Left lobe of liver (tissue), 2 donors: Measurements from ENCODE around the gene MCRIP1. TPM values are rescaled to one million over a fixed set of nuclear protein-coding genes. Genes with fewer than 3 reads are reported as not detected.
A peak's percentile ranks its signal among the peaks of the same experiment; 100 is the strongest.
"Not testable (repeated sequence)": the region's sequence is repeated elsewhere in the genome, so short reads cannot be mapped to it uniquely, and the experiment has no call there.

Source experiments
- ATAC-seq: fragments of 200-7000 bp; cut with Tn5 transposase; one replicate; pipeline ENCODE4 v1.9.1; 2020; ENCODE audit warnings: mild to moderate bottlenecking, moderate library complexity
- DNase-seq: peaks from one replicate; pipeline ENCODE4 v3.0.0-alpha.2; 2020; ENCODE audit warnings: low spot score
- total RNA-seq: library from RNA; stranded (reverse); gene quantifications from one replicate; pipeline ENCODE4 v1.2.1, GENCODE V29; 2021
- donor health status: DM: no; HTN: no; CAD: no; lungs with moderate emphysema.
- donor health status: DM: no; HTN: yes; CAD: no.

MCRIP1 gene
- total RNA-seq, 1 donor from 2014 or later: 17.9 TPM

DNA sequence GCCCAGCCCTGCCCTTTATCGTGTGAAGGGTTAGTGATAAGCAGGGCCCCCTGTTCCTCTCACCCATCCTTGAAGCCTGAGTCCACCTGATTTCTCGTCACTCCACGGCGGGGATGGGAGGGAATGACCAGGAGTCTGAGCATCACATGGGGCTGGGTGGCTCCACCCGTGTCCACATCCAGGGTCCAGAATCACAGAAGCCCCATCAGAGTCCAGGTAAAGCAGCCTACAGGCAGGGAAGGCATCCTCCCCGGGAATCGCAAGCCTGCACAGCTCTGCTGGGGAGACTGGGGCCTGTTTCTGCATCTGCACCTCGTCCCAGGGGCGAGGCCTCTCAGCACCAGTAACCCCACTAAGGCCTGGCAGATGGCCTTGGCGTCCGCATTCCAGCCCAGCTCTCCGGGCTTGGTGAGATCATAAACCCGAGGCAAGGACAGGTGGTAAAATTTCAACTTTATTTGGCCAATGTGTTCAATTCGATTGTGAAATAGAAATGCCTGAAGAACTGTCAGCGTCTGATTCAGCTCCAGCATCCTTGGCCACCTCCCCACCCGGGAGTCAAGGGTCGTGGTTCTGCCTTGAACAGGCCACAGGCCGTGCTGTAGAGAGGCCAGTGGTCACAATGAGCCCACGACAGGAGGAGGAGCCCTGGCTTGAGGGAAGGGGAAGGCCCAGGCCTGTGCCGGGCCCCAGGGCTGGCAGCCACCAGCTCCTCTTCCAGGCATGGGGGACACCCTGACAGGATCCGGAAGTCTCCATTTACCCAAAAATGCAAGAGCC lies 9.8 kb upstream of the MCRIP1 start:
- DNase-seq: peak; percentile 87
- peak; percentile 75 for ATAC-seq

DNA sequence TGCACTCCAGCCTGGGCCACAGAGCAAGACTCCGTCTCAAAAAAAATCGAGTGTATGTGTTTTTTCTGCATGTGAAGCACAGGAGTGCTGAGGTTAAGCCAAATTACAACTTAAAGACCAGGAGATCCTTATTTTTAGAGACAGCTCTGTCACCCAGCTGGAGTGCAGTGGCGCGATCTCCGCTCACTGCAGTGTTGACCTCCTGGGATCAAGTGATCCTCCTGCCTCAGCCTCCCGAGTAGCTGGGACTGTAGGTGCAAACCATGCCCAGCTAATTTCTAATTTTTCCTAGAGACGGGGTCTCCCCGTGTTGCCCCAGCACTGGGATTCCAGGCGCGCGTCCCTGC lies 9.3 kb upstream of the MCRIP1 start:
- no peak for ATAC-seq
- DNase-seq: no peak

DNA sequence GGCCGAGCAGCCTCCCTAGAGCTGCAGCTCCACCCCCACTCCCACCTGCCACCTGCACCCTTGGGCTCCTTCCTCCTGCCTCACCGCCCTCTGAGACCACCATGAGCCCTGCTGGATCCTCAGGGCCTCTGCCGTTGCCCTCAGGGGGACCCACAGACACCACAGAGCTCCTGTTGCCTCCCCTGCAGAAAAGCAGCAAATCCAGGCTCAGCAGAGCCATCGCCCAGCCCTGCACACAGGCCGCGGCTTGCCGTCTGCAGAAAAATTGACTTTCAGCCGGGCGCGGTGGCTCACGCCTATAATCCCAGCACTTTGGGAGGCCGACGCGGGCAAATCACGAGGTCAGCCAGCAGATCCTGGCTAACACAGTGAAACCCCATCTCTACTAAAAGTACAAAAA lies 8.8 kb upstream of the MCRIP1 start:
- DNase-seq (no peak), ATAC-seq (no peak)

- DNase-seq (no peak), ATAC-seq (peak; percentile 54)
Measured at GRCh38 chr17:81840826-81841778, 8.0 kb upstream of the MCRIP1 start.

GRCh38 chr17:81840059-81840458 lies 7.0 kb upstream of the MCRIP1 start:
- not testable (repeated sequence) for DNase-seq, ATAC-seq

DNA sequence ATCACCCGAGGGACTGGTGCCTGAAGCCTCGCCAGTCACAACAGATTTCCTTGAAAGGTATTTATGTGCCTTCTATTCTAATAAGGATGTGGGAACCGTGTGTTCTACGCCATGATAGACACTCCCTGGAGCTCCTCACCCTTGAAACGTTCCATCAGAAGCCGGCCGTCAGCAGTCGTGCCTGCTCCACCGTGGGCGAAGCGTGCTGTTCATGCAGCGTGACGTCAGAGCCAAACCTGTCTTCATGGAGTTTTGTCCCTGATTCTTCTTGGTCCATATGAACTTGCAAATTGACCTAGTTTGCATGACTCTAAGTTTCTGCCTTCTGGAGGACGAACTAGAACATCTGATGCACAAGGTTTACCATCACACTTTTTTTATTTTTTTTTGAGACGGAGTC lies 6.2 kb upstream of the MCRIP1 start:
- DNase-seq: no peak
- no peak for ATAC-seq

DNA sequence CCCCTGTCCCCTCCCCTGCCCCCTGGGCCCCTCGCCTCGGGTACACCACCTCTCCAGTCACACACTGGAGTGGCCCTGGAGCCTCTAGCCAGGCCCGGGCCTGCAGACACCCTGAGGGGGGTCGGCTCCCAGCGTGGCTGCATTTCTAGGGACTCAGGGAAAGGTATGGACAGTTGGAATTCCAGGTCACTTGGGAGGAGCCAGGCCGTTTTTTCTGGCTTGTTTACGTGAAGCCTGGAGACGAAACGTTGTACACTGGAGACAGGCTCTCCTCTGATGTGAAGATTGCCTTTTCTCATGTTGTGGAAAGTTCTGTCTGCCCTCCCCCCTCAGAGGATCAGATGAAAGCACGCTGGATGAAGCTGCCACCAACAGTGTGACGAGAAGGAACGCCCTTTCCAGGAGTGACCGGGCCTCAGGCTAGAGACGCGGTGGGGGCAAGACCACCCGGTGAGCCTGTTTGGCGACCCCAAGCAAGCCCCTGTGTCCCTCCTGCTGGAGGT lies 5.7 kb upstream of the MCRIP1 start:
- ATAC-seq (no peak), DNase-seq (no peak)

DNA sequence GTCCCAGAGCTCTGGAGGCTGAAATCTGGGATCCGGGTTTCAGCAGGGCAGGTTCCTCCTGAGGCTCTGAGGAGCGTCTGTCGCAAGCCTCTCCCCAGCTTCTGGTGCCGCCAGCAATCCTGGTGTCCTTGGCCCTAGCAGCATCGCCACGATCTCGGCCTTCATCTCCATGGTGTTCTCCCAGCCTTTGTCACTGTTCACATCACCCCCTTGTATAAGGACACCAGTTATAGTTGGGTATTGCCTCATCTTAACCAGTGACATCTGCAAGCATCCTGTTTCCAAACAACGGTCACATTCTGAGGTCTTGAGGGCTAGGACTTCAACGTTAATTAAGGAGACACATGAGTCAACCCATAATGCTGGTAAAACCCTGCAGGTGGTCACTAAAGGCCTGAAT lies 4.5 kb upstream of the MCRIP1 start:
- ATAC-seq (no peak), DNase-seq (no peak)

DNA sequence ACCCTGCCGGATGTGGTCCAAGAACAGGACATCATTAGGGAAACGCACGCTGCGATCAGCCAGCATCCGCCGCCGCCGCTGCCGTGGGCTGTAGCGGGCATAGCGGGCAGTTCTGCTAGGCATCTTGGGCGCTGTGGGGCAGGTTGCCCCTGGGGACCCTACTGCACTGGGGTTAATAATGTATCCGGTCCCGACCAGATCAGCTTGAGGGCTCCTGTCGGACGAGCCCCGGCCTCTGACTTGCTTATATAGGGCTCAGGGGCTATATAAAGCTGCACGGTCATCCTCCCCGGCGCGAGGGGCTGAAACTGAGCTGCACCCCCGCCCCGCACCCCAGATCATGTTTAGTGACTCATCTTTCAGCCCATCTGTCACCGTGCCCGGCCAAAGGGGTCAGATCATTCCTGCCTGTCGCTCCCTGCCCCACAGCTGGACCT lies 1.8 kb upstream of the MCRIP1 start, which contains the start of gene PPP1R27:
PPP1R27 (minus strand) TSS at position 220 of the 437 bp plus-strand sequence; CDS start at position 123, 97 bp downstream.
- DNase-seq: no peak
- no peak for ATAC-seq

DNA sequence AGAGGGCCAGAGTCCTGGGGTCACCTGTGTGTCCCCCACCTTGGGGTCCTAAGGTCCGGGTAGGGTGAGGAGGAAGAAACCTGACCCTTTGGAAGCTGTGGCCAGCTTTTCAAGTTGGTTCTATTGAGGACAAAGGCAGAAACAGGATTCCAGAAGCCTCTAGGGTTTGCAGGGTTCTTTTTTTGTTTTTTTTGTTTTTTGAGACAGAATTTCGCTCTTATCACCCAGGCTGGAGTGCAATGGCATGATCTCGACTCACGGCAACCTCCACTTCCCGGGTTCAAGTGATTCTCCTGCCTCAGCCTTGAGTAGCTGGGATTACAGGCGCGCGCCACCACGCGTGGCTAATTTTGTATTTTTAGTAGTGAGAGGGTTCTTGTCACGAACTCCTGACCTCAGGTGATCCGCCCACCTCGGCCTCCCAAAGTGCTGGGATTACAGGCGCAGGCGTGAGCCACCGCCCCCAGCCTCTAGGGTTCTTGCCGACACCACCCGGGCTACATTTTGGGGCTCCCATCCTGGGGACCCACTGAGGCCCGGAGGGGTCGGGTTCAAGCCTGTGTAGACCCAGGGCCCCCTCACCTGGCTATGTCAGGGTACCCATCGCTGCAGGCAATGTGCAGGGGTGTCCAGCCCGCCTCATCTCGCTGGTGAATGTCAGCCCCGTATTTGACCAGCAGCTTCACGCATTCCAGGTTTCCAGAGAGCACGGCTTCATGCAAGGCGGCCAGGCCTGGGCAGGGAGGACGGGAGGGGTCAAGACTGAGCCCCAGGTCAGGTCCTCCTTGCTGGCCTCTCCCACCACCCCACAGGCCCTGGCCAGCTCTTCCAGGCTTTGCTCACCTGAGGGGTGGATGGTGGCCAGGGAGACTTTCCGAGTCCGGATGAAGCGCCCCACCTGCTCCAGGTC lies 1.1 kb upstream of the MCRIP1 start:
- DNase-seq: no peak
- ATAC-seq: no peak

DNA sequence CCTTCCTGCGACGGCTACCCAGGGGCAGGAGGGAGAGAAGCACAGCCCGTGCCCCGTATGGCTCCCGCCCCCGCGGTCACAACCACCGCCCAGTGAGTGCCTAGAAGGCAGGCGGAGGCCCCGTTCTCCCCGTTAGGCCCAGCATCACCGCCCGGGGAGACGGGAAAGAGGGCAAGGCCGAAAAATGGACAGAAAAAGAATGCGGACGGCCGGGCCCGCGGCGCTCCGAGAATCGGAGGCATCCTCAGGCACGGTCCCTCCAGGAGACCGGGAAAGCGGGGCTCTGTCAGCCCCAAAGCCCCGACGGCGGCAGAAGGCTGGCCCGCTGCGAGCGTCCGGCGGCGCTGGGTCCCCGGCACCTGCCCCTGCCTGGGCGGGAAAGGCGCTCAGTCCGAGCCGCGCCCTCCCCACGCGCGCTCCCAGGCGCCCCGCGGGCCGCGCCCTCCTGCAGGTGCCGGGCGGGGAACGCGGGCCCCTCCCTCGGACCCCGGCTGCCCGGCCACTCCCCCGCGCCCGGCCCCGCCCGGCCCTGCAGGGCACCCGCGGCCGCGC lies 407 bp downstream of the MCRIP1 start:
- DNase-seq (no peak), ATAC-seq (peak; percentile 5)

GRCh38 chr17:81831957-81832607 lies 1.0 kb downstream of the MCRIP1 start:
- ATAC-seq: no peak
- no peak for DNase-seq

GRCh38 chr17:81831563-81831956 lies 1.5 kb downstream of the MCRIP1 start:
- no peak for ATAC-seq

DNA sequence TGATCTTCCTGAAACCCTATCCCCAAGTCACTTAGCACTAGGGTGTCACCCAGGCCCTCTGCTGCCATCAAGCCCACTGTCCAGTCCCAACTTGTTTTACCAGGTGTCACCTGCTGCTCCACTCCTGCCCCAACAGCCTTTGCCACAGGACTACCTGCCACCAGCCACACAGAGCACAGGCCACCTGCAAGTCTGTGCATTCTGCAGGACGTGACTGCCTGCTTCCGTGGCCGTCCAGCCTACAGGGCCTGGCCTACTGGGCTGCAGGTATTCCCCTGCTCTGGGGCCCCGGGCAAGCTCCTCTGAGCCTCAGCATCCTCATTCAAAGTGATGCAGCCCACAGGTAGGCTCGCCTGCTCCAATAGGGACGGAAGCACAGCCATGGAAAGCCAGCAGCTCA lies 3.2 kb downstream of the MCRIP1 start:
- DNase-seq (no peak), ATAC-seq (no peak)

More at GRCh38 chr17:81831563-81831956, 1.5 kb downstream of the MCRIP1 start:
- DNase-seq: no peak

DNA sequence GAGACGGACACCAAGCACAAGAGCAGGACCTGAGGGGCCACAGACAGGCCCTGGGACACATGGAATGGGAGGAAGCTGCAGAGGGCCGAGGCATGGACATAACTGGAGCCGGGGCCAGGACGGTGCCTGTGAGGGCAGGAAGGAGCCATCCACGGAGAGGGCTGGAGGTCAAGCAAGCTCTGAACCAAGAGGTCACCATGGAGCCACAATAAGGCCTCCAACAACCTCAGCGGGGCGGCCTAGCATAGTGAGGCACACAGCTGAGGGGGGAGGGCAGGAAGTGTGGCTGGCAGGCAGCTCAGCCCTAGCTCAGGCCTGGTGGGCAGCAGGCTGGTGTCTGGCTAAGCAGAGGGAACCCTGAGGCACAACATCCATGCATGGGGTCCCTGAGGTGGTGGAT lies 4.4 kb downstream of the MCRIP1 start:
- ATAC-seq (no peak), DNase-seq (no peak)

- DNase-seq (no peak), ATAC-seq (no peak)
Measured at GRCh38 chr17:81825841-81826466, 7.1 kb downstream of the MCRIP1 start.

- ATAC-seq (no peak), DNase-seq (no peak)
Measured at GRCh38 chr17:81824595-81824994, 8.5 kb downstream of the MCRIP1 start.

DNA sequence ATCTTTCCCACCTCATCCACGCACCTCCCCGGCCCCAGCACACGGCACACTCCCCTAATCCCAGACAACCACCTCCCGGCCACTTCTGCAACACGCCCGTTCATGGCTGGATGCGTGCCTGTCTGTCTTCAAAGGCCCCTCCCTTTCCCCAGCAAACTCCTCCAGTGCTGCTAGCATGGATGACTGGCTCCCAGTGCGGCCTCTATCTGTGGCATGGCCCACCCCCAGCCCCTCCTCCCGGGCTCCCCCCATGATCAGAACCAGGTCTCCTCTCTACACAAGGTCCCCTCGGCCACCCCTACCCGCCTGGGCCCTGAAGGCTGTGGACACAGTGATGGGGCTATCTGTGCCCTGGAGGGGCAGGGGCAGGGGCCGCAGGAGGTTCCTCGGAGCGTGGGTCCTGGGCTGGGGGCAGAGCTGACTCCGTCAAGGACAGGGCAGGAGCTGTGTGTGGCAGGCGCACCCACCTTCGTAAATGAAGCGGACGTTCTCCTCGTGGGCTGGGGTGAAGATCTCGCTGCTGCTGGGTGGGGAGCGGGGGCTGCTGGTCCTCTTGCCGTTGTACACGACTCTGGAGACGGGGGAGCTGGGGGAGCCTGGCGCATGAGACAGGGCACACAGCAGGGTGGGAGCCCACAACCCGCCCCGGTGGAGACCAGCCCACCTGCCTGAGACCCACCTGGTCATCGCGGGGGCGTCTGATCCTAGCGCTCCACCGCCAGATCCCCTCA lies 9.1 kb downstream of the MCRIP1 start:
- DNase-seq: no peak
- no peak for ATAC-seq
